HCT116 (cell line): ENCODE measurements around the gene SKAP1. TPM values are rescaled to one million over a fixed set of nuclear protein-coding genes. Genes with fewer than 3 reads are reported as not detected.

Experiments used
- ATAC-seq: fragments of 200-7000 bp; cut with Tn5 transposase; 2 replicates; pipeline ENCODE4 v1.9.1; 2020; ENCODE audit warnings: mild to moderate bottlenecking, moderate library complexity
- BruUV-seq: library from RNA; stranded (reverse); fragments of 400-500 nt; replicated peaks from 2 replicates; lab custom pipeline; 2021; lab: Mats Ljungman, UMichigan
- CTCF ChIA-PET: fragments of 300-600 bp; sonication (Branson Sonifier 250); formaldehyde crosslinking; loops from one replicate; lab custom pipeline; 2021; ENCODE audit warnings: antibody characterized with exemption; lab: Charles Lee
- POLR2A ChIA-PET: fragments of 300-600, 350-600 bp; sonication (Branson Sonifier 250); formaldehyde crosslinking; loops from one replicate; lab custom pipeline; 2021; ENCODE audit warnings: antibody characterized with exemption; lab: Charles Lee
- RAD21 ChIA-PET, 2 experiments: fragments of 300-600 bp; sonication (Branson Sonifier 250); formaldehyde crosslinking; loops; one replicate each; lab custom pipeline; 2023; ENCODE audit warnings: low total read pairs in 2 of 2; ENCODE audit not compliant: uncharacterized antibody in 2 of 2, unreplicated experiment in 2 of 2, low non-redundant PET in 1 of 2; lab: Charles Lee
- DNase-seq: peaks from one replicate; pipeline ENCODE4 v3.0.0-alpha.2; 2010; ENCODE audit warnings: low read depth, low spot score
- H2AFZ ChIP-seq: fragments of 200-600 bp; shearing (Covaris generic), sonication (generic); 2 replicates; pipeline ENCODE4 v1.6.1; 2017; ENCODE audit warnings: low read depth, mixed run types, mixed read lengths, antibody characterized with exemption, low read length; ENCODE audit not compliant: poor library complexity, severe bottlenecking
- H3K27ac ChIP-seq: 2 replicates; pipeline ENCODE4 v1.5.1; 2012; ENCODE audit warnings: low read depth, low read length
- H3K27me3 ChIP-seq: fragments of 200-600 bp; sonication (generic); 2 replicates; pipeline ENCODE4 v1.6.1; 2016; ENCODE audit warnings: mixed run types, low read length, mixed read lengths; ENCODE audit not compliant: insufficient read depth
- H3K36me3 ChIP-seq, 2 experiments: fragments of 200-500 bp in 1 of 2; fragments of 200-600 bp in 1 of 2; sonication (Bioruptor generic) in 1 of 2; sonication (generic) in 1 of 2; 2 replicates each; pipeline versions ENCODE4 v1.5.1 to v1.6.1; 2014 to 2016; ENCODE audit warnings: low read length in 2 of 2, inconsistent platforms in 1 of 2, mixed read lengths in 1 of 2, mixed run types in 1 of 2; ENCODE audit not compliant: insufficient read depth in 2 of 2, control insufficient read depth in 1 of 2
- H3K4me1 ChIP-seq, 2 experiments: fragments of 200-600 bp in 1 of 2; sonication (generic) in 1 of 2; 2 replicates each; pipeline versions ENCODE4 v1.5.1 to v1.6.1; 2012 to 2017; ENCODE audit warnings: low read length in 2 of 2, inconsistent platforms in 1 of 2, mild to moderate bottlenecking in 1 of 2, mixed read lengths in 1 of 2, mixed run types in 1 of 2, moderate library complexity in 1 of 2; ENCODE audit not compliant: insufficient read depth in 2 of 2, control insufficient read depth in 1 of 2
- H3K4me2 ChIP-seq: fragments of 200-600 bp; sonication (generic); 2 replicates; pipeline ENCODE4 v1.6.1; 2017; ENCODE audit warnings: mixed run types, low read length, mixed read lengths
- H3K4me3 ChIP-seq, 2 experiments: fragments of 200-600 bp in 1 of 2; sonication (generic) in 1 of 2; replicated peaks in 1 of 2; 2 replicates each; pipeline ENCODE4 v1.5.1; 2011 to 2016; ENCODE audit warnings: low read length in 2 of 2, control low read depth in 1 of 2, low read depth in 1 of 2, mild to moderate bottlenecking in 1 of 2, mixed read lengths in 1 of 2, mixed run types in 1 of 2
- H3K79me2 ChIP-seq: fragments of 200-600 bp; sonication (generic); 2 replicates; pipeline ENCODE4 v1.6.1; 2017; ENCODE audit warnings: mild to moderate bottlenecking, mixed run types, low read length, moderate library complexity, mixed read lengths; ENCODE audit not compliant: insufficient read depth
- H3K9ac ChIP-seq: fragments of 200-600 bp; sonication (generic); 2 replicates; pipeline ENCODE4 v1.6.1; 2016; ENCODE audit warnings: low read length, mixed read lengths
- H3K9me2 ChIP-seq: fragments of 200-600 bp; sonication (generic), shearing (Covaris generic); 2 replicates; pipeline ENCODE4 v1.6.1; 2017; ENCODE audit warnings: mixed run types, mild to moderate bottlenecking, moderate library complexity; ENCODE audit not compliant: insufficient read depth
- H3K9me3 ChIP-seq, 2 experiments: fragments of 200-500 bp in 1 of 2; fragments of 200-600 bp in 1 of 2; sonication (Bioruptor generic) in 1 of 2; sonication (generic) in 1 of 2; 2 replicates each; pipeline ENCODE4 v1.6.1; 2014 to 2017; ENCODE audit warnings: low read length in 2 of 2, mixed read lengths in 2 of 2, inconsistent platforms in 1 of 2, low read depth in 1 of 2, mild to moderate bottlenecking in 1 of 2, mixed run types in 1 of 2, moderate library complexity in 1 of 2; ENCODE audit not compliant: control insufficient read depth in 1 of 2, insufficient read depth in 1 of 2
- H4K20me1 ChIP-seq: fragments of 200-600 bp; sonication (generic), shearing (Covaris generic); 2 replicates; pipeline ENCODE4 v1.6.1; 2017; ENCODE audit warnings: mixed run types, mild to moderate bottlenecking, moderate library complexity; ENCODE audit not compliant: insufficient read depth
- CBX3 ChIP-seq: IDR thresholded peaks from 2 replicates; pipeline ENCODE4 v1.6.1; 2012; ENCODE audit warnings: low read depth
- CEBPB ChIP-seq: IDR thresholded peaks from 2 replicates; pipeline ENCODE4 v1.6.1; 2012; ENCODE audit warnings: low read depth
- EGR1 ChIP-seq: IDR thresholded peaks from 2 replicates; pipeline ENCODE4 v1.6.1; 2012; ENCODE audit warnings: low read depth
- MAX ChIP-seq: IDR thresholded peaks from 2 replicates; pipeline ENCODE4 v1.6.1; 2012
- POLR2A ChIP-seq: IDR thresholded peaks from 2 replicates; pipeline ENCODE4 v1.7.0; 2011; ENCODE audit warnings: borderline replicate concordance; ENCODE audit not compliant: insufficient read depth, insufficient read length; ENCODE audit errors: extremely low read depth
- RAD21 ChIP-seq: IDR thresholded peaks from 2 replicates; pipeline ENCODE4 v1.6.1; 2012; ENCODE audit warnings: low read depth, mild to moderate bottlenecking
- SIN3A ChIP-seq: IDR thresholded peaks from 2 replicates; pipeline ENCODE4 v1.6.1; 2012; ENCODE audit warnings: low read depth
- TCF7L2 ChIP-seq: IDR thresholded peaks from 2 replicates; pipeline ENCODE4 v1.7.0; 2011; ENCODE audit warnings: borderline replicate concordance, inconsistent platforms; ENCODE audit not compliant: insufficient read depth, insufficient read length; ENCODE audit errors: extremely low read depth
- ZFX ChIP-seq: fragments of 450-650 bp; IDR thresholded peaks from 2 replicates; pipeline ENCODE4 v1.6.1; 2017
- ZNF274 ChIP-seq: fragments of 200-500 bp; sonication (Bioruptor generic); IDR thresholded peaks from 2 replicates; pipeline ENCODE4 v1.6.1; 2014; ENCODE audit warnings: mild to moderate bottlenecking, low read depth, low read length, inconsistent platforms
- intact Hi-C: fragments of 100-400 bp; cut with micrococcal nuclease; formaldehyde crosslinking; loops from 2 replicates; pipeline ENCODE4 v1.10.0; 2022
- total RNA-seq: library from RNA; stranded (reverse); gene quantifications from one replicate; pipeline ENCODE4 v1.2.1, GENCODE V29; 2021; ENCODE audit not compliant: unreplicated experiment
- TF ChIP-seq, protein P1 (sequence below): IDR thresholded peaks from 2 replicates; pipeline ENCODE4 v1.6.1; 2011; ENCODE audit warnings: mild to moderate bottlenecking, low read length, moderate library complexity; ENCODE audit not compliant: insufficient replicate concordance; ENCODE audit errors: extremely low read depth

SKAP1 gene
- total RNA-seq, 1 experiment from 2014 or later = 12.4 TPM

DNA sequence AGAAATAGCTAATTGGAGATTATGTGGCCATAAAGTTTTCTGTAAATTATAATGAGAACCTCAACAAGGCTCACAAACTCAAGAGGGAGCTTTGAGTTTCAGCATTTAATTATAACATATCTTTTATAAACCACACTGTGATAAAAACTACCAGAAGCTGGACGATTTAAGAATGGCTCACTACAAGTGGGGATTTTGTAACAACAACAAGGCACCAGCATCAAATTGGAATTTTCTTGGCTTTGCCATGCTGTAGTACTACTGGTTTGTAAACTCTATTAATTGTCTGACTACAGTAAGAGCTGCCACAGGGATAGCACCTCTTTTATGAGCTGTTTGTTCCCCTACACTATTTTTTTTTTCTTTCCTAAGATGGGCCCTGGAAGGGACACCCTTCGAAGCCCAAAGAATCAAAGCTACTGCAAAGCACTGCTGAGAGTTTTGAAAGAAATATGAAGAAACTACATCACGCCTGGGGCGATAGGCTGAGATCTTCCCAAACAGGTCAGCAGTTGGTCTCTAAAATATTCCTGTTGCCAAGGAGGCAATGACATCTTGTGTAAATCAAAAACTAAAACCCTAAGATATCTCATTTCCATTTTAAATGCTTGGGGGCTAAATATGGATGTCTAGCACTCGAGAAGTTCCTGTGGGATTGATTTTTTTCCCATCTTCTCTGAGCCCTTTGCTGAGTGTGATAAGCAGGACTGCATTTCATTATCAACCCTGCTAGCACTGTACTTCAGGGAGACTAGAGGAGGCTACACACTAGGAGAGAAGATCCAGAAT, 40.9 kb downstream of the SKAP1 start:
- no TSS peak for BruUV-seq

GRCh38 chr17:48386826-48387225, 43.2 kb downstream of the SKAP1 start:
- no peaks in the 10 kb centered on the region for H3K9me2 ChIP-seq
- no peak for ATAC-seq
- intact Hi-C loops = no loop called here
- H3K79me2 ChIP-seq = no peaks in the 10 kb centered on the region
- BruUV-seq = no TSS peak
- H3K4me3 ChIP-seq = no peak overlapping the region
- no peaks in the 10 kb centered on the region for H3K9me3 ChIP-seq
- DNase-seq = no peak
- POLR2A ChIA-PET = no interaction called here
- no peak overlapping the region for H3K27ac ChIP-seq
- H3K27me3 ChIP-seq = no peaks in the 10 kb centered on the region
- no peaks in the 10 kb centered on the region for H3K4me1 ChIP-seq
- no peak for TF ChIP-seq ZNF274
- TF ChIP-seq ZFX = no peak
- TF ChIP-seq CEBPB = no peak
- TF ChIP-seq TCF7L2 = no peak
- TF ChIP-seq, protein P1, sequence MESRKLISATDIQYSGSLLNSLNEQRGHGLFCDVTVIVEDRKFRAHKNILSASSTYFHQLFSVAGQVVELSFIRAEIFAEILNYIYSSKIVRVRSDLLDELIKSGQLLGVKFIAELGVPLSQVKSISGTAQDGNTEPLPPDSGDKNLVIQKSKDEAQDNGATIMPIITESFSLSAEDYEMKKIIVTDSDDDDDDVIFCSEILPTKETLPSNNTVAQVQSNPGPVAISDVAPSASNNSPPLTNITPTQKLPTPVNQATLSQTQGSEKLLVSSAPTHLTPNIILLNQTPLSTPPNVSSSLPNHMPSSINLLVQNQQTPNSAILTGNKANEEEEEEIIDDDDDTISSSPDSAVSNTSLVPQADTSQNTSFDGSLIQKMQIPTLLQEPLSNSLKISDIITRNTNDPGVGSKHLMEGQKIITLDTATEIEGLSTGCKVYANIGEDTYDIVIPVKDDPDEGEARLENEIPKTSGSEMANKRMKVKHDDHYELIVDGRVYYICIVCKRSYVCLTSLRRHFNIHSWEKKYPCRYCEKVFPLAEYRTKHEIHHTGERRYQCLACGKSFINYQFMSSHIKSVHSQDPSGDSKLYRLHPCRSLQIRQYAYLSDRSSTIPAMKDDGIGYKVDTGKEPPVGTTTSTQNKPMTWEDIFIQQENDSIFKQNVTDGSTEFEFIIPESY = no peak
- RAD21 ChIA-PET = no interaction called here
- H2AFZ ChIP-seq = no peak overlapping the region
- no peak overlapping the region for H3K4me2 ChIP-seq
- CTCF ChIA-PET = interaction anchor here (1.0 to 1.3 kb wide), 3 partner anchors 35 to 171 kb away, joined by 3 to 5 read pairs (median 3); no protein-coding TSS in a partner anchor
- no peaks in the 10 kb centered on the region for H4K20me1 ChIP-seq
- H3K9ac ChIP-seq = no peak overlapping the region
- no peaks in the 10 kb centered on the region for H3K36me3 ChIP-seq

More for the DNA sequence above, 40.9 kb downstream of the SKAP1 start:
- no peaks in the 10 kb centered on the region for H4K20me1 ChIP-seq
- ATAC-seq (no peak), DNase-seq (no peak)
- no peak overlapping the region for H3K9ac ChIP-seq
- H3K27ac ChIP-seq = no peak overlapping the region
- no peak overlapping the region for H3K4me3 ChIP-seq
- H3K9me3 ChIP-seq = no peaks in the 10 kb centered on the region
- no peaks in the 10 kb centered on the region for H3K36me3 ChIP-seq
- no peaks in the 10 kb centered on the region for H3K79me2 ChIP-seq
- intact Hi-C loops = no loop called here
- TF ChIP-seq RAD21 (no peak), EGR1 (no peak), CBX3 (no peak), TCF7L2 (no peak), POLR2A (no peak), MAX (no peak), CEBPB (no peak), SIN3A (no peak)
- ChIA-PET CTCF (interaction anchor here (0.8 to 1.6 kb wide), 2 partner anchors 14 to 37 kb away, joined by 5 read pairs; no protein-coding TSS in a partner anchor), POLR2A (no interaction called here), RAD21 (no interaction called here)
- no peaks in the 10 kb centered on the region for H3K4me1 ChIP-seq
- H3K4me2 ChIP-seq = no peak overlapping the region
- H3K27me3 ChIP-seq = no peaks in the 10 kb centered on the region
- H2AFZ ChIP-seq = no peak overlapping the region
- H3K9me2 ChIP-seq = no peaks in the 10 kb centered on the region
